Measurements from ENCODE around the gene TPRN. TPM values are rescaled to one million over a fixed set of nuclear protein-coding genes. Genes with fewer than 3 reads are reported as not detected.
A peak's percentile ranks its signal among the peaks of the same experiment; 100 is the strongest.

Gene TPRN
- total RNA-seq, 1 experiment from 2014 or later: 43.1 TPM

GRCh38 chr9:137194388-137194787, 6.2 kb downstream of the TPRN start:
- no peaks in the 10 kb centered on the region for H3K27me3 Mint-ChIP-seq (ENCODE audit: low read depth)
- DNase-seq (ENCODE audit: low spot score) (no peak), ATAC-seq (no peak)
- no peak overlapping the region for H3K4me3 Mint-ChIP-seq
- H3K36me3 Mint-ChIP-seq: no peaks in the 10 kb centered on the region; the same call in 1 of the 2 replicates
- H3K9me3 Mint-ChIP-seq: no peaks in the 10 kb centered on the region
- no peak overlapping the region for H3K27ac Mint-ChIP-seq
- TF ChIP-seq ZMAT4 (CRISPR knock-in tag; IDR thresholded peaks at IDR 0.05): no peak
- no peak for TF ChIP-seq USF2 (CRISPR knock-in tag; IDR thresholded peaks at IDR 0.05)
- no peak for TF ChIP-seq RELA (CRISPR knock-in tag; IDR thresholded peaks at IDR 0.05; ENCODE audit: borderline replicate concordance)
- TF ChIP-seq JAZF1 (CRISPR knock-in tag; IDR thresholded peaks at IDR 0.05): no peak
- no peak for TF ChIP-seq ATF2 (CRISPR knock-in tag; IDR thresholded peaks at IDR 0.05; ENCODE audit: borderline replicate concordance, low read depth)
- no peak for TF ChIP-seq ZNF425 (CRISPR knock-in tag; conservative IDR thresholded peaks at IDR 0.05)
- TF ChIP-seq ERG (CRISPR knock-in tag; IDR thresholded peaks at IDR 0.05): no peak
- TF ChIP-seq HMGXB4 (CRISPR knock-in tag; IDR thresholded peaks at IDR 0.05): 0 out of 2 replicates have a peak, but pooled peaks have one; percentile 15
- ChIA-PET POLR2A (interaction anchor here (1.0 kb wide), 1 partner anchor 9 kb away, joined by 3 read pairs; no protein-coding TSS in a partner anchor), CTCF (interaction anchor here (1.2 to 2.1 kb wide), 5 partner anchors 19 to 165 kb away, joined by 3 to 16 read pairs (median 4); no protein-coding TSS in a partner anchor)
- H3K4me1 Mint-ChIP-seq: peaks cover 15% of the 10 kb centered on the region

- Mint-ChIP-seq H3K4me1 (peaks cover 17% of the 10 kb centered on the region), H3K27ac (no peak overlapping the region), H3K9me3 (no peaks in the 10 kb centered on the region), H3K27me3 (ENCODE audit: low read depth) (no peaks in the 10 kb centered on the region), H3K36me3 (no peaks in the 10 kb centered on the region; the same call in 1 of the 2 replicates), H3K4me3 (no peak overlapping the region)
- CTCF ChIA-PET: interaction anchor here (1.2 to 1.3 kb wide), 3 partner anchors 43 to 164 kb away, joined by 3 to 4 read pairs (median 3); no protein-coding TSS in a partner anchor
- no peak for ATAC-seq
- POLR2A ChIA-PET: no interaction called here
- DNase-seq (ENCODE audit: low spot score): no peak
- TF ChIP-seq FOXK1 (CRISPR knock-in tag; IDR thresholded peaks at IDR 0.05): no peak
- no peak for TF ChIP-seq CREM (CRISPR knock-in tag; IDR thresholded peaks at IDR 0.05)
- TF ChIP-seq PREB (CRISPR knock-in tag; IDR thresholded peaks at IDR 0.05; ENCODE audit: borderline replicate concordance): no peak
- TF ChIP-seq ATF1 (CRISPR knock-in tag; IDR thresholded peaks at IDR 0.05): no peak
- no peak for TF ChIP-seq JAZF1 (CRISPR knock-in tag; IDR thresholded peaks at IDR 0.05)
- TF ChIP-seq GTF2I (CRISPR knock-in tag; conservative IDR thresholded peaks at IDR 0.05): no peak
- no peak for TF ChIP-seq IRF1 (CRISPR knock-in tag; IDR thresholded peaks at IDR 0.05)
- no peak for TF ChIP-seq RORB (CRISPR knock-in tag; IDR thresholded peaks at IDR 0.05)
- TF ChIP-seq KAT7 (CRISPR knock-in tag; IDR thresholded peaks at IDR 0.05; ENCODE audit: borderline replicate concordance): no peak
- no peak for TF ChIP-seq ZNF425 (CRISPR knock-in tag; conservative IDR thresholded peaks at IDR 0.05)
- TF ChIP-seq ZNF396 (CRISPR knock-in tag; IDR thresholded peaks at IDR 0.05; ENCODE audit: borderline replicate concordance): no peak
- TF ChIP-seq MYBL2 (CRISPR knock-in tag; IDR thresholded peaks at IDR 0.05): no peak
- TF ChIP-seq E2F1 (CRISPR knock-in tag; IDR thresholded peaks at IDR 0.05): no peak
These were observed 6.8 kb downstream of the TPRN start for GRCh38 chr9:137193771-137194170.

Measured in WTC11 (cell line).